ENCODE measurements around the gene TMPRSS6.

GRCh38 chr22:37147186-37147990 is 37.9 kb upstream of the TMPRSS6 start:
- no peak for TF ChIP-seq CTCF (IDR thresholded peaks at IDR 0.05)
- TF ChIP-seq POLR2A (IDR thresholded peaks at IDR 0.05): no peak
